Body of pancreas (tissue), 4 donors: ENCODE data around the gene ARHGEF39.
"Not testable (repeated sequence)": the region's sequence is repeated elsewhere in the genome, so short reads cannot be mapped to it uniquely, and the experiment has no call there.

Source experiments
- POLR2A ChIP-seq, 3 donors: fragments of 450-650 bp; IDR thresholded peaks; one replicate each; pipeline ENCODE4 v1.6.1; 2016; ENCODE audit warnings: antibody characterized with exemption in 3 of 3, mild to moderate bottlenecking in 2 of 3
- TF ChIP-seq, protein P1 (sequence below), 7 experiments: fragments of 450-650 bp in 4 of 7; fragments of 200-600 bp in 3 of 7; sonication (generic) in 3 of 7; IDR thresholded peaks; one replicate each; pipeline ENCODE4 v1.5.1; 2016 to 2019; ENCODE audit warnings: antibody characterized with exemption in 7 of 7

DNA sequence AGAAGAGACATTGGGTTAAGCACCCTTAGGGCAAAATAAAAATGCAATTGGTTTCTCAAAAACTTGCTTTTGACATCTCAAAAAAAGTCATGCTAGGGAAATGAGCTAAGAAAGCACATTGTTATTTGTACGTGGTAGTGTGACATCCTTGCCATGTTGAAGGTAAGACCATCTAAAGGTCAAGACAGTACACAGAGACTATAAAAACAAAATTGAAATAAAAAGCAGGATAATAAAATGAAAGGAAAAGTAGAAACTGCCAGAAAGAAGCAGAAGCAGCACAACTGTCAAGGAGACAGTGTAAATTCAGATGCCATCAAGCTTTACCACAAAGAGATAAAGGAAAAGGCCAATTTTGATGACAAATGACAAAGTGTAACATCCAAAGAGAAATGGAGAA, 25.8 kb downstream of the ARHGEF39 start:
- TF ChIP-seq, protein P1, sequence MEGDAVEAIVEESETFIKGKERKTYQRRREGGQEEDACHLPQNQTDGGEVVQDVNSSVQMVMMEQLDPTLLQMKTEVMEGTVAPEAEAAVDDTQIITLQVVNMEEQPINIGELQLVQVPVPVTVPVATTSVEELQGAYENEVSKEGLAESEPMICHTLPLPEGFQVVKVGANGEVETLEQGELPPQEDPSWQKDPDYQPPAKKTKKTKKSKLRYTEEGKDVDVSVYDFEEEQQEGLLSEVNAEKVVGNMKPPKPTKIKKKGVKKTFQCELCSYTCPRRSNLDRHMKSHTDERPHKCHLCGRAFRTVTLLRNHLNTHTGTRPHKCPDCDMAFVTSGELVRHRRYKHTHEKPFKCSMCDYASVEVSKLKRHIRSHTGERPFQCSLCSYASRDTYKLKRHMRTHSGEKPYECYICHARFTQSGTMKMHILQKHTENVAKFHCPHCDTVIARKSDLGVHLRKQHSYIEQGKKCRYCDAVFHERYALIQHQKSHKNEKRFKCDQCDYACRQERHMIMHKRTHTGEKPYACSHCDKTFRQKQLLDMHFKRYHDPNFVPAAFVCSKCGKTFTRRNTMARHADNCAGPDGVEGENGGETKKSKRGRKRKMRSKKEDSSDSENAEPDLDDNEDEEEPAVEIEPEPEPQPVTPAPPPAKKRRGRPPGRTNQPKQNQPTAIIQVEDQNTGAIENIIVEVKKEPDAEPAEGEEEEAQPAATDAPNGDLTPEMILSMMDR (IDR thresholded peaks at IDR 0.05): not testable (repeated sequence)
- TF ChIP-seq POLR2A (IDR thresholded peaks at IDR 0.05): not testable (repeated sequence)
